Left ventricle myocardium inferior (tissue), 1 donor: ENCODE measurements around the gene AUTS2. TPM values are rescaled to one million over a fixed set of nuclear protein-coding genes. Genes with fewer than 3 reads are reported as not detected.

Source experiments
- DNase-seq: peaks from one replicate; pipeline ENCODE4 v3.0.0-alpha.2; 2020
- H3K27ac ChIP-seq: fragments of 200-600 bp; replicated peaks from 2 replicates; pipeline ENCODE4 v1.8.0; 2021
- H3K27me3 ChIP-seq: fragments of 200-600 bp; 2 replicates; pipeline ENCODE4 v1.8.0; 2021; ENCODE audit warnings: low read depth
- H3K36me3 ChIP-seq: fragments of 200-600 bp; 2 replicates; pipeline ENCODE4 v1.8.0; 2021
- H3K4me1 ChIP-seq: fragments of 200-600 bp; 2 replicates; pipeline ENCODE4 v1.8.0; 2021
- H3K4me3 ChIP-seq: fragments of 200-600 bp; 2 replicates; pipeline ENCODE4 v1.8.0; 2021; ENCODE audit warnings: mild to moderate bottlenecking, moderate library complexity
- H3K9me3 ChIP-seq: fragments of 200-600 bp; replicated peaks from 2 replicates; pipeline ENCODE4 v1.8.0; 2021
- intact Hi-C: fragments of 100-400 bp; cut with micrococcal nuclease; formaldehyde crosslinking; loops from one replicate; pipeline ENCODE4 v1.11.0; 2022
- total RNA-seq: library from RNA; stranded (reverse); fragmentation: NEBNext Ultra II Directional; extraction: Animal tissue kit (Norgen Biotek cat#: 25700); gene quantifications from one replicate; pipeline ENCODE4 v1.2.1, GENCODE V29; 2021
- TF ChIP-seq, protein P1 (sequence below): fragments of 200-600 bp; IDR thresholded peaks from 2 replicates; pipeline ENCODE4 v1.8.0; 2021; ENCODE audit warnings: antibody characterized with exemption, mild to moderate bottlenecking, borderline replicate concordance
- donor health status: DM: no; HTN: yes; CAD: no; lungs with severe emphysema.

The AUTS2 gene
- total RNA-seq, 1 donor from 2014 or later, result 10.5 TPM

DNA sequence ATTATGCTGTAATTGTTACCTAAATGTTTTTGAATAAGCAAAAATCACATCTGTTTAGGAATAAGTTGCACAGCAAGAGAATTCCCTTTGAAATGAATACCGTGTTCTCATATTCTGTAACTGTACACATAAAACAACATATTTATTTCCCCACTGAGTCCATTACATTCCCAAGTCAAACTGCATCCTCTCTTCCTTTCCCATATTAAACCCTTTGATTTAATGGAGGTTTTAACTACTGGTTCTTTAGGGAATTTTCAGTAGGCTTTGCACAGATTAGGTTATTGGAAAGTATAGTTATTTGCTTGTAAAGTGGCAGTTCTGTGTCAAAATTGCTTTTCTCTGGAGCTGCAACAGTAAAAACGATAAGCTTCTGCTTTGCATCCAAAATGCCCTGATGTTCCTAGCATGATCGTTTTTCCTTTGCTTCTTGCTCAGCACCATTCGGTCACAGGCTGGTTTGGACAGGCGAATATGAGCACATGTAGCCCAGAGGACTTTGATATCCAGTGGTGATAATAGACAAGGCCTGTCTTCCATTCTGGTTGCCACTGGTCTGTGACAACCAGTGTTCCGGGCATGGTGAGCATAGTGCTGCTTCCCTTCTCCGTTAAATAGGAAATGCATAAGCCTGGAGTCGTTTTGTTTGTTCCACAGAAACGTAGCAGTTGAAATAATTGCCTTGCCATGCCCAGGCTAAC, 696.1 kb downstream of the AUTS2 start:
- Histone ChIP-seq H3K4me3 (no peak overlapping the region), H3K27ac (no peak overlapping the region), H3K36me3 (no peaks in the 10 kb centered on the region), H3K4me1 (no peaks in the 10 kb centered on the region), H3K9me3 (no peaks in the 10 kb centered on the region), H3K27me3 (no peaks in the 10 kb centered on the region)
- TF ChIP-seq, protein P1, sequence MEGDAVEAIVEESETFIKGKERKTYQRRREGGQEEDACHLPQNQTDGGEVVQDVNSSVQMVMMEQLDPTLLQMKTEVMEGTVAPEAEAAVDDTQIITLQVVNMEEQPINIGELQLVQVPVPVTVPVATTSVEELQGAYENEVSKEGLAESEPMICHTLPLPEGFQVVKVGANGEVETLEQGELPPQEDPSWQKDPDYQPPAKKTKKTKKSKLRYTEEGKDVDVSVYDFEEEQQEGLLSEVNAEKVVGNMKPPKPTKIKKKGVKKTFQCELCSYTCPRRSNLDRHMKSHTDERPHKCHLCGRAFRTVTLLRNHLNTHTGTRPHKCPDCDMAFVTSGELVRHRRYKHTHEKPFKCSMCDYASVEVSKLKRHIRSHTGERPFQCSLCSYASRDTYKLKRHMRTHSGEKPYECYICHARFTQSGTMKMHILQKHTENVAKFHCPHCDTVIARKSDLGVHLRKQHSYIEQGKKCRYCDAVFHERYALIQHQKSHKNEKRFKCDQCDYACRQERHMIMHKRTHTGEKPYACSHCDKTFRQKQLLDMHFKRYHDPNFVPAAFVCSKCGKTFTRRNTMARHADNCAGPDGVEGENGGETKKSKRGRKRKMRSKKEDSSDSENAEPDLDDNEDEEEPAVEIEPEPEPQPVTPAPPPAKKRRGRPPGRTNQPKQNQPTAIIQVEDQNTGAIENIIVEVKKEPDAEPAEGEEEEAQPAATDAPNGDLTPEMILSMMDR, result no peak
- no peak for DNase-seq
- intact Hi-C loops, result no loop called here

GRCh38 chr7:70298780-70299471, 700.7 kb downstream of the AUTS2 start:
- TF ChIP-seq, protein P1, result no peak
- no peaks in the 10 kb centered on the region for H3K9me3 ChIP-seq
- no peaks in the 10 kb centered on the region for H3K36me3 ChIP-seq
- no peak for DNase-seq
- intact Hi-C loops, result no loop called here
- H3K4me3 ChIP-seq, result no peak overlapping the region
- H3K4me1 ChIP-seq, result no peaks in the 10 kb centered on the region
- no peak overlapping the region for H3K27ac ChIP-seq
- no peaks in the 10 kb centered on the region for H3K27me3 ChIP-seq

DNA sequence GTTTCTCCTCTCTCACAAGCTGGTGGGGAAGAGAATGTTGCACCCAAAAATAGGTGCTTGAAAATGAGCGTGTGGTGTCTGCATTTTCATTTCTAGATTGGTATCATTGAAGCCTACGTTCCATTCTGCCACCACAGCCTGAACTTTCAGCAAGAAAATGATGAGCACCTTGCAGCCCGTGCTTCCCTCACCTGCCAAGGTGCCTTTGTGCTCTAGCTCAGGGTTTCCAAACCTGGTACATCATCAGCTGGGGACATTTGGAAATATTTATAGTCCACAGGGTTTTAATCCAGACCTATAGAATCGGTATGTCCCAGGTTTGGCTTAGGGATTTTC, 701.2 kb downstream of the AUTS2 start:
- H3K27ac ChIP-seq, result no peak overlapping the region
- TF ChIP-seq, protein P1, result no peak
- no peaks in the 10 kb centered on the region for H3K27me3 ChIP-seq
- intact Hi-C loops, result no loop called here
- no peaks in the 10 kb centered on the region for H3K9me3 ChIP-seq
- no peaks in the 10 kb centered on the region for H3K4me1 ChIP-seq
- no peak for DNase-seq
- H3K36me3 ChIP-seq, result no peaks in the 10 kb centered on the region
- no peak overlapping the region for H3K4me3 ChIP-seq

GRCh38 chr7:70301673-70302185, 703.5 kb downstream of the AUTS2 start:
- no peaks in the 10 kb centered on the region for H3K4me1 ChIP-seq
- DNase-seq, result no peak
- no peaks in the 10 kb centered on the region for H3K9me3 ChIP-seq
- TF ChIP-seq, protein P1, result no peak
- no peaks in the 10 kb centered on the region for H3K27me3 ChIP-seq
- H3K4me3 ChIP-seq, result no peak overlapping the region
- intact Hi-C loops, result no loop called here
- H3K27ac ChIP-seq, result no peak overlapping the region
- H3K36me3 ChIP-seq, result no peaks in the 10 kb centered on the region

DNA sequence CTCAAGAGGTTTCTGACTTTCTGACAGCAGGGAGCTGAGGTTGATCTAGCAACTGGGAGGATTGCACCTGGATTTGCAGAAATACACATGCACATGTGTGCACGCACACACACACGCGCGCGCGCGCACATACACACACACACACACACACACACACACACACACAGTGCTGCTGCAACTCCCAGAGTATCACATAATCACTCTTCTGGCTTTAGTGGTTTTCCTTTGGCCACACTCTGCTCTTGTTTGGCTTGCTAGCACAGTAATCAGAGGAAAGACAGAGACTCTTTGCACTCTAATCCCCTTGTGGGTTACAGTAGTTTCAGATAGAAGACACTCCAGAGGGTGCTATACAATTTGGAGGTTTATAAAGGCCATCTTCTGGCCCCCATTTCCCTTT, 705.0 kb downstream of the AUTS2 start:
- intact Hi-C loops, result no loop called here
- H3K27ac ChIP-seq, result no peak overlapping the region
- DNase-seq, result no peak
- TF ChIP-seq, protein P1, result no peak
- H3K27me3 ChIP-seq, result no peaks in the 10 kb centered on the region
- H3K9me3 ChIP-seq, result no peaks in the 10 kb centered on the region
- H3K4me1 ChIP-seq, result no peaks in the 10 kb centered on the region
- H3K36me3 ChIP-seq, result no peaks in the 10 kb centered on the region
- no peak overlapping the region for H3K4me3 ChIP-seq
